ENCODE data around the gene NKD2.

DNA sequence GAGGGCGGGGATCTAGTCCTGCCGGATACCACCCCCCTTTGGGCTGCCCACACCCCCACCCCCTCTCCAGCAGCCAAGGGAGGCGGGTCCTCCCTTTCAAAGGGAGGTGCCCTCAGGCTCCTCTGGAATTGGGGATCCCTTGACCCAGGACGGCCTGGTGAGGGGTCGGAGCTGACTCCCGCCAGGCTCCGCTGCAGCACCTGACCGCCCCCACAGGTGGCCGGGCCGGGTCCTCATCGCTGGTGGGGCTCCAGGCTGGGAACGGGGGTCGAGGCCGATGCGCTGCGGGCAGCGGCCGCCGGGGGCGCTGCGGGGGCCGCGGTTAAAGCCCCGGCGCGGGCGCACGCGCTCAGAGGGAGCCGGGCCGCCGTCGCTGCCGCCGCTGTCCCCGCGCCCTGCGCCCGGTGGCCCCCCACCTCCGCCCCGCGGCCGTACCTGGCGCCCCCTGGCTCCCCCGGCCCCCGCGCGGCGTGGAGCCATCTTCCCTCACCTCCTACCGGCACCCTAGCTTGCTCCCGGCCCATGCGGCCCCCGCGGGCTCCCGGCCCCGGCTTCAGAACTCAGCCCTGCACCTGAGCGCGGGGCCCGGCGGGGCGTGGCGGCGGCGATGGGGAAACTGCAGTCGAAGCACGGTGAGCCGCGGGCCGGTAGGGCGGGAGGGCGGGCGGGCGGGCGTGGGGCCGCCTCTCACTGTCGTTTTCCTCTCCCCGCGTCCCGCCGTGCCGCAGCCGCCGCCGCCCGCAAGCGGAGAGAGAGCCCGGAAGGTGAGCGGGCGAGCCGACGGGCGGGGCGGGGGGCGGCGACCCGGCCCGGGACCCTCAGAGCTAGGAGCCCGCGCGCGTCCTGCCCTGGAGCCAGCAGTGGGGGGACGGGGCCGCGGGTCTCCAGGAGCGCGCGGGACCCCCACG, at the start of gene NKD2:
- TF ChIP-seq POLR2AphosphoS5 (IDR thresholded peaks at IDR 0.05; ENCODE audit: low read depth, low read length) (no peak), TCF7L2 (IDR thresholded peaks at IDR 0.05; ENCODE audit: low read depth, low read length) (no peak)
- TF ChIP-seq, protein P1, sequence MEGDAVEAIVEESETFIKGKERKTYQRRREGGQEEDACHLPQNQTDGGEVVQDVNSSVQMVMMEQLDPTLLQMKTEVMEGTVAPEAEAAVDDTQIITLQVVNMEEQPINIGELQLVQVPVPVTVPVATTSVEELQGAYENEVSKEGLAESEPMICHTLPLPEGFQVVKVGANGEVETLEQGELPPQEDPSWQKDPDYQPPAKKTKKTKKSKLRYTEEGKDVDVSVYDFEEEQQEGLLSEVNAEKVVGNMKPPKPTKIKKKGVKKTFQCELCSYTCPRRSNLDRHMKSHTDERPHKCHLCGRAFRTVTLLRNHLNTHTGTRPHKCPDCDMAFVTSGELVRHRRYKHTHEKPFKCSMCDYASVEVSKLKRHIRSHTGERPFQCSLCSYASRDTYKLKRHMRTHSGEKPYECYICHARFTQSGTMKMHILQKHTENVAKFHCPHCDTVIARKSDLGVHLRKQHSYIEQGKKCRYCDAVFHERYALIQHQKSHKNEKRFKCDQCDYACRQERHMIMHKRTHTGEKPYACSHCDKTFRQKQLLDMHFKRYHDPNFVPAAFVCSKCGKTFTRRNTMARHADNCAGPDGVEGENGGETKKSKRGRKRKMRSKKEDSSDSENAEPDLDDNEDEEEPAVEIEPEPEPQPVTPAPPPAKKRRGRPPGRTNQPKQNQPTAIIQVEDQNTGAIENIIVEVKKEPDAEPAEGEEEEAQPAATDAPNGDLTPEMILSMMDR (IDR thresholded peaks at IDR 0.05), result peak; percentile 98

All from Panc1 (cell line).